Kidney (tissue), 14 donors: ENCODE data around the gene CAPN7. TPM values are rescaled to one million over a fixed set of nuclear protein-coding genes. Genes with fewer than 3 reads are reported as not detected.

Experiments
- DNase-seq, 5 donors: peaks; one replicate each; pipeline ENCODE4 v3.0.0-alpha.2; 2013 to 2020
- FAIRE-seq: peaks from 2 replicates; lab custom pipeline; 2012; peaks lifted over from hg19 to GRCh38; lab: Jason Lieb, UNC
- H3K27ac ChIP-seq, 2 donors: one replicate each; pipeline ENCODE4 v1.7.0; 2013; ENCODE audit warnings: low read depth in 2 of 2, low read length in 2 of 2, inconsistent platforms in 1 of 2
- H3K27me3 ChIP-seq: one replicate; pipeline ENCODE4 v1.7.1; 2013; ENCODE audit warnings: low read length, inconsistent platforms; ENCODE audit not compliant: control insufficient read depth, insufficient read depth
- H3K36me3 ChIP-seq, 3 donors: one replicate each; pipeline versions ENCODE4 v1.7.0 to v1.7.1; 2013; ENCODE audit warnings: low read length in 3 of 3, control low read depth in 1 of 3, inconsistent platforms in 1 of 3; ENCODE audit not compliant: insufficient read depth in 3 of 3, control insufficient read depth in 2 of 3
- H3K4me1 ChIP-seq, 3 donors: one replicate each; pipeline versions ENCODE4 v1.7.0 to v1.7.1; 2013; ENCODE audit warnings: low read length in 3 of 3, inconsistent platforms in 1 of 3, low read depth in 1 of 3; ENCODE audit not compliant: control insufficient read depth in 2 of 3, insufficient read depth in 2 of 3
- H3K4me3 ChIP-seq, 3 donors: one replicate each; pipeline versions ENCODE4 v1.7.0 to v1.8.1; 2013; ENCODE audit warnings: low read length in 3 of 3, control low read depth in 1 of 3, inconsistent platforms in 1 of 3
- H3K9ac ChIP-seq, 3 donors: one replicate each; pipeline versions ENCODE4 v1.7.0 to v1.7.1; 2013; ENCODE audit warnings: low read length in 3 of 3, control low read depth in 1 of 3, inconsistent platforms in 1 of 3
- H3K9me3 ChIP-seq, 3 donors: one replicate each; pipeline versions ENCODE4 v1.7.0 to v1.7.1; 2013; ENCODE audit warnings: low read length in 3 of 3, control low read depth in 1 of 3, inconsistent platforms in 1 of 3; ENCODE audit not compliant: control insufficient read depth in 2 of 3, insufficient read depth in 1 of 3
- CTCF ChIP-seq: IDR thresholded peaks from 3 replicates; pipeline ENCODE4 v1.5.1; 2012; ENCODE audit warnings: mild to moderate bottlenecking, moderate library complexity, borderline replicate concordance; ENCODE audit not compliant: insufficient read depth; ENCODE audit errors: extremely low read depth
- intact Hi-C: fragments of 100-400 bp; cut with DNase I; formaldehyde crosslinking; loops from one replicate; pipeline ENCODE4 v1.11.1; 2022
- polyA plus RNA-seq: library from polyadenylated mRNA; stranded (reverse); fragments of 350-450 nt; fragmentation: Illumina TruSeq; extraction: RNeasy Lipid Tissue Mini Kit (QIAGEN cat#74804); gene quantifications from one replicate; pipeline ENCODE4 v1.2.3, GENCODE V29; 2014; ENCODE audit warnings: low read depth, low replicate concordance; ENCODE audit not compliant: insufficient read depth
- total RNA-seq: library from RNA; stranded (reverse); fragmentation: NEBNext Ultra II Directional; extraction: Animal tissue kit (Norgen Biotek cat#: 25700); gene quantifications from one replicate; pipeline ENCODE4 v1.2.1, GENCODE V29; 2021
- donor health status: control.
- donor health status: control.
- donor health status: control.
- donor health status: control.
- donor health status: control.
- donor health status: DM: yes; HTN: yes; CAD: no.
- donor health status: Normal renal cell carcinoma (clear cell type).

CAPN7 gene
- total and polyA plus RNA-seq, 2 donors from 2014 or later = 14.9 to 40.7 TPM

- no peaks in the 10 kb centered on the region for H3K36me3 ChIP-seq
- FAIRE-seq = no peak
- no peak overlapping the region for H3K9ac ChIP-seq
- H3K9me3 ChIP-seq = no peaks in the 10 kb centered on the region
- intact Hi-C loops = no loop called here
- H3K27me3 ChIP-seq = no peaks in the 10 kb centered on the region
- no peaks in the 10 kb centered on the region for H3K4me1 ChIP-seq
- TF ChIP-seq CTCF = no peak
- no peak for DNase-seq
- no peak overlapping the region for H3K27ac ChIP-seq
- H3K4me3 ChIP-seq = no peak overlapping the region
These were observed 8.6 kb upstream of the CAPN7 start for GRCh38 chr3:15197340-15198029.

- Histone ChIP-seq H3K4me3 (no peak overlapping the region), H3K36me3 (no peaks in the 10 kb centered on the region), H3K9ac (no peak overlapping the region), H3K4me1 (no peaks in the 10 kb centered on the region), H3K9me3 (no peaks in the 10 kb centered on the region), H3K27me3 (no peaks in the 10 kb centered on the region), H3K27ac (no peak overlapping the region)
- DNase-seq (no peak), FAIRE-seq (no peak)
- no peak for TF ChIP-seq CTCF
- intact Hi-C loops = no loop called here
These were observed 7.4 kb upstream of the CAPN7 start for GRCh38 chr3:15198686-15199085.

DNA sequence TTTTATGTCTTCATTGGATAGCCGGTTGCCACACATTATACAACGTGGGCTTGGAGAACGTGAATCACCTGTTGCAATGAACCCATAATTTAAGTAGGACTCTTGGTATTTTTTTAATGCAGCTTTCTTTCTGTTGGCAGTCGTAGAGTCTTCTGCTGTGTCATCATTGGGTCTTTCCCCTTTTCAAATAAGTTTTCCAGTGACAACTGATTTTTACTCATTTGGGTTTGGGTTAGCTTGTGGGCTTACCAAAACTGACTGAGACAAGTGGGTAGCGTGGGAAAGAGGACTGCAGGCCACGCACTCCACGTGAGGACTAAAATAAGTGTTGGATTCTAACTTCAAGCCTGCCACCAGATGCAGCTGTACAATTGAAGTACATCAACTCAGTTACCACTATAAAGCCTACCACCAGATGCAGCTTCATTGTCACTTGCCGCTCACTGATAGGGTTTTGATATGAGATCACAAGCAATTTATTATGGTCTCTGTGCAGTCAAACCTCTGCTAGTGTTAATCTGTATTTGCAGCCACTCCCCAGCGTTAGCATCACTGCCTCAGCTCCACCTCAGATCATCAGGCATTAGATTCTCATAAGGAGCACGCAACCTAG lies 6.4 kb upstream of the CAPN7 start:
- intact Hi-C loops = no loop called here
- no peak overlapping the region for H3K9ac ChIP-seq
- TF ChIP-seq CTCF = no peak
- FAIRE-seq = no peak
- no peaks in the 10 kb centered on the region for H3K9me3 ChIP-seq
- H3K4me3 ChIP-seq = no peak overlapping the region
- no peaks in the 10 kb centered on the region for H3K4me1 ChIP-seq
- no peaks in the 10 kb centered on the region for H3K36me3 ChIP-seq
- H3K27me3 ChIP-seq = no peaks in the 10 kb centered on the region
- H3K27ac ChIP-seq = no peak overlapping the region
- no peak for DNase-seq
